Natural killer cell treated with Interleukin-12 subunit alpha and Interleukin-12 subunit beta and Interleukin-15 and Interleukin-18, amount 100 ng/mL, for 72 hours (primary cell): ENCODE measurements around the gene SERPINB12. TPM values are rescaled to one million over a fixed set of nuclear protein-coding genes. Genes with fewer than 3 reads are reported as not detected.

Source experiments
- ATAC-seq, 2 donors: fragments of 150-1000 bp; cut with Tn5 transposase in 1 of 2; sonication (Bioruptor Pico), chemical (Tn5 transposase) in 1 of 2; 2 replicates each; pipeline ENCODE4 v1.10.0; 2021
- DNase-seq: peaks from one replicate; pipeline ENCODE4 v3.0.0; 2022; ENCODE audit warnings: low spot score
- H3K27ac Mint-ChIP-seq, 2 donors: 1 replicate in 1 of 2; 2 replicates in 1 of 2; pipeline ENCODE4 v1.8.0; 2022; ENCODE audit warnings: mixed read lengths in 2 of 2, mild to moderate bottlenecking in 1 of 2, moderate library complexity in 1 of 2
- H3K27me3 Mint-ChIP-seq, 2 donors: 1 replicate in 1 of 2; 2 replicates in 1 of 2; pipeline ENCODE4 v1.8.0; 2022; ENCODE audit warnings: mixed read lengths in 2 of 2
- H3K36me3 Mint-ChIP-seq: one replicate; pipeline ENCODE4 v1.8.0; 2022; ENCODE audit warnings: mixed read lengths
- H3K4me1 Mint-ChIP-seq, 2 donors: 1 replicate in 1 of 2; 2 replicates in 1 of 2; pipeline ENCODE4 v1.8.0; 2022; ENCODE audit warnings: low read depth in 2 of 2, mixed read lengths in 2 of 2, mild to moderate bottlenecking in 1 of 2
- H3K4me3 Mint-ChIP-seq: one replicate; pipeline ENCODE4 v1.8.0; 2022; ENCODE audit warnings: mixed read lengths
- H3K9me3 Mint-ChIP-seq: 2 replicates; pipeline ENCODE4 v1.8.0; 2022; ENCODE audit warnings: mixed read lengths
- total RNA-seq, 2 donors: library from RNA; stranded (reverse); gene quantifications; one replicate each; pipeline ENCODE4 v1.2.3, GENCODE V29; 2022

Gene SERPINB12
- total RNA-seq, 2 donors from 2014 or later, result not detected

DNA sequence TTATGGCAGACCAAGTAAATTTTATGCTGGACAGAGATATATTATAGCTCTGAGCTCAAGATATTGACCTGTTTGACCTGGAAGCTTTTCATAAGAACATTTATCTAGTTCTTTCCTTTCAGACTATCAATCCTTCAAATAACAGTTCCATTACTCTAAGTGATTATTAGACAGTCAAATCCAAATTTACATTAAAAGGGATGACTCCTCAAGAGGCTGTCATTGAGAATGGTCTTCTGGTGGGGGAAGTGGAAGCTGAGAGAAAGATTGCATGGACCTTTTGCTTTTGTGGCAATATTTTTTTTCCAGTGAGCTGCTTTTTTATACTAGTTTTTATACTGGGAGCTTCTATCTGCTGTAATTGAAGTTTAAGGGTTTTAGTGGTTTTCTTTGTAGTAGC is 14.9 kb upstream of the SERPINB12 start:
- H3K4me3 Mint-ChIP-seq, result no peak overlapping the region
- no peaks in the 10 kb centered on the region for H3K4me1 Mint-ChIP-seq

GRCh38 chr18:63528863-63529492 is 13.2 kb upstream of the SERPINB12 start:
- H3K36me3 Mint-ChIP-seq, result no peaks in the 10 kb centered on the region
- no peaks in the 10 kb centered on the region for H3K4me1 Mint-ChIP-seq
- no peak for DNase-seq
- H3K27ac Mint-ChIP-seq, result no peak overlapping the region
- peaks cover 8 to 12% of the 10 kb centered on the region in 2 donors for H3K27me3 Mint-ChIP-seq
- ATAC-seq, result no peak
- H3K4me3 Mint-ChIP-seq, result no peak overlapping the region
- H3K9me3 Mint-ChIP-seq, result no peaks in the 10 kb centered on the region

More for the DNA sequence above, 14.9 kb upstream of the SERPINB12 start:
- peaks cover 13 to 20% of the 10 kb centered on the region in 2 donors for H3K27me3 Mint-ChIP-seq
- no peak for ATAC-seq
- no peaks in the 10 kb centered on the region for H3K9me3 Mint-ChIP-seq
- DNase-seq, result no peak
- no peak overlapping the region for H3K27ac Mint-ChIP-seq
- H3K36me3 Mint-ChIP-seq, result no peaks in the 10 kb centered on the region

DNA sequence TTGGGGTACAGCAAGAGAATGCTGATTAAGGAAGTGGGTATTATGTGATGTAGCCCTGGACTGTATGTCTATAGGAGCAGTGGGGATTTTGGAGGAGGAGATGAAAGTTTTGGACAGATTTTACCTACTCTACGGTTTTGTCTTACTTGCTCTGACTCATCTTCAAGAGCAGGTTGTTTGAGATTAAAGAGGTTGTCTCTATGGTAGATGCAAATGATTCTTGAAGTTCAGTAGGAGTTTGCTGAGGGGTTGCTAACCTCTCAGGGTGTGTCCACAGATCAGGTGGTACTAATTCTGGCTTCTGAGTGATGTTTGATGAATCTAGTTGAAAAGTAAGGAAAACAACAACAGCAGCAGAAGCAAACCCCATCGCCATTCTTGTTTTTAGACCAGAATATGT is 9.7 kb upstream of the SERPINB12 start:
- Mint-ChIP-seq H3K27me3 (peaks cover 6 to 12% of the 10 kb centered on the region in 2 donors), H3K4me1 (peaks cover 5 to 7% of the 10 kb centered on the region in 2 donors), H3K4me3 (no peak overlapping the region), H3K9me3 (no peaks in the 10 kb centered on the region), H3K27ac (peak overlapping the region in 1 of 2 donors; percentile 32), H3K36me3 (no peaks in the 10 kb centered on the region)
- DNase-seq, result no peak
- no peak for ATAC-seq

DNA sequence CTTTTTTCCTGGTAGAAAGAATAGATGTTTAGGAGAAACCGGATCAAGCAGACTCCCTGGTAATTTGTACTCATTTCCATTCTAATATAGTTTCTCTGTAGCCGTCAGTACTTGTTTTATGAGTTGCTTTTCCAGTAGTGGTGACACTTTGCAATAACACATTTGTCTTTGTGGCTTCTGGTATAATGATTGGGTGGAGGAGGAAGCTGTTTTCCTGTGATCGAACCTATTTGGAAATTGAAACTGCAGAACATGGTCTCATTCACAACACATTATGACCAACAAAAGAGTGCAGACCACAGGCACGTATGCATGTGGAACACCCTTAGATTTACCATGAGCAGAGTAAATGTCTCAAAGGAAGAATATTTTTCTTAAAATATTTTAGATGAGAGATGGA is 7.6 kb upstream of the SERPINB12 start:
- peak overlapping the region; percentile 35 to 57 for H3K27ac Mint-ChIP-seq
- H3K36me3 Mint-ChIP-seq, result no peaks in the 10 kb centered on the region
- ATAC-seq, result peak; percentile 83 to 88
- peak overlapping the region; percentile 32 for H3K4me3 Mint-ChIP-seq
- DNase-seq, result no peak
- H3K4me1 Mint-ChIP-seq, result peaks cover 5 to 7% of the 10 kb centered on the region in 2 donors
- peaks cover 4 to 5% of the 10 kb centered on the region in 2 donors for H3K27me3 Mint-ChIP-seq
- no peaks in the 10 kb centered on the region for H3K9me3 Mint-ChIP-seq

DNA sequence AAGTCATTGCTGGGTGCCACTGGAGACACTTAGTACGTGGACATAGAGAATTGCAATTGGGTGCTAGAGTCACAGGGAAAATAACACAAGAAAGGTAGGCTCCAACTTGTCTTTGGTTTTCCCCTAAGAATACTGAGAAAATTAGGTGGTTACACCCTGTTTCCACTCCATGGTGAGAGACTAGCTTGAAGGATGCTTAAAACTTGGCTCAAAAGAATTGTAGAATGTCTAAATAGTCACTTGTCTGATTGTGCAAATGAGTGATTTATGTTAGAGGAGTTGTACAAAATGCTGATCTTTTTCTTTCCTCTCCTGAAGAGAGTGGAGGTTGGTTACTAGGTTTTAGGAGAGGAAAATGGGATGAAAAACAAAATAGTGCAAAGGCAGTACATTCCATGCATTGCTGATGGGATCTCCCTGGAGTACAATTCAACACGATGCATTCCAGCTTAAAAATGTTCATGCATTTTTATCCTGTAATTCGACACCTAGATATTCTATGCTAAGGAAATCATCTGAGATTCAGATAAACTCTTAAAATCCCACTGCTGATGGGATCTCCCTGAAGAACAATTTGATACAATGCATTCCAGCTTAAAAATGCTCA is 2.2 kb upstream of the SERPINB12 start:
- H3K4me3 Mint-ChIP-seq, result no peak overlapping the region
- H3K27ac Mint-ChIP-seq, result no peak overlapping the region
- DNase-seq, result no peak
- H3K27me3 Mint-ChIP-seq, result peaks cover 15 to 20% of the 10 kb centered on the region in 2 donors
- ATAC-seq, result no peak
- H3K9me3 Mint-ChIP-seq, result no peaks in the 10 kb centered on the region
- no peaks in the 10 kb centered on the region for H3K36me3 Mint-ChIP-seq
- H3K4me1 Mint-ChIP-seq, result no peaks in the 10 kb centered on the region

DNA sequence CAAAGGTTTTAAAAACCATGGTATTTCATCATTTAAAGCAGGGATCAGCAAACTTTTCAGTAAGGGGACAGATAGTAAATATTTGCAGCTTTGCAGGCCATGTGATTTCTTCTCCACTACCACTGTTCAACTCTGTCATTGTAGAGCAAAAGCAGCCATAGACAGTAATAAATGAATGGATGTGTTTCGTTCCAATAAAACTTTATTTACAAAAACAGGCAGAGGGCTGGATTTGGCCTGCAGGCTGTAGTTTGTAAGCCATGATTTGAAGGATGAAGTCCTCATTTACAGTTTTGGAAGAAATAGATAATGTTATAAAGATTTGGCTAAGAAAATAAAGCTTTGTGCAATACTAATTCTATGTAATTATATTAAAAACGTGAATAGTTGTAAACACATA is 1.8 kb downstream of the SERPINB12 start:
- ATAC-seq (no peak), DNase-seq (no peak)
- Mint-ChIP-seq H3K36me3 (no peaks in the 10 kb centered on the region), H3K4me1 (no peaks in the 10 kb centered on the region), H3K27ac (no peak overlapping the region), H3K9me3 (no peaks in the 10 kb centered on the region), H3K27me3 (peaks cover 22 to 37% of the 10 kb centered on the region in 2 donors), H3K4me3 (no peak overlapping the region)

DNA sequence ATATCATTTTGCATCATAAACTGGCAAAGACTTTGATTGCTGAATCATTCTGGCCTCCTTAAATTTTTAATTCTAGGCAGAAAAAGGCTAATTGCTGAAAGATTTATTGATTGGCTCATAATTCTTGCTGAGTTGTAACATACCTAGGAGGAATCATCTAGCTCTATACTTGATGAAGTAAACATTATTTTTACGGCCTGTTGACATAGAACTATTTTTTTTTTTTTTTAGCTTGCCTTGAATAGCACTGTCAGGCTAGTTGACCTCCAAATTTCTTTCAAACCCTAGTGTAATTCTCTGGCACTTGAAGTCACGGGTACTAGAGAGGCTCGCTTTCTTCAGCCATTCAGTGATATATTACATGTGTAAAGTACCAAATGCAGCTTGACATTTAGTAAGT is 2.8 kb downstream of the SERPINB12 start:
- Mint-ChIP-seq H3K9me3 (no peaks in the 10 kb centered on the region), H3K27me3 (peaks cover 19 to 33% of the 10 kb centered on the region in 2 donors), H3K36me3 (no peaks in the 10 kb centered on the region), H3K27ac (no peak overlapping the region), H3K4me3 (no peak overlapping the region), H3K4me1 (no peaks in the 10 kb centered on the region)
- no peak for DNase-seq
- no peak for ATAC-seq

GRCh38 chr18:63550068-63550467 is 7.9 kb downstream of the SERPINB12 start:
- H3K4me1 Mint-ChIP-seq, result no peaks in the 10 kb centered on the region
- DNase-seq, result no peak
- H3K36me3 Mint-ChIP-seq, result no peaks in the 10 kb centered on the region
- H3K4me3 Mint-ChIP-seq, result no peak overlapping the region
- peaks cover 20 to 36% of the 10 kb centered on the region in 2 donors for H3K27me3 Mint-ChIP-seq
- ATAC-seq, result no peak
- no peak overlapping the region for H3K27ac Mint-ChIP-seq
- H3K9me3 Mint-ChIP-seq, result no peaks in the 10 kb centered on the region

DNA sequence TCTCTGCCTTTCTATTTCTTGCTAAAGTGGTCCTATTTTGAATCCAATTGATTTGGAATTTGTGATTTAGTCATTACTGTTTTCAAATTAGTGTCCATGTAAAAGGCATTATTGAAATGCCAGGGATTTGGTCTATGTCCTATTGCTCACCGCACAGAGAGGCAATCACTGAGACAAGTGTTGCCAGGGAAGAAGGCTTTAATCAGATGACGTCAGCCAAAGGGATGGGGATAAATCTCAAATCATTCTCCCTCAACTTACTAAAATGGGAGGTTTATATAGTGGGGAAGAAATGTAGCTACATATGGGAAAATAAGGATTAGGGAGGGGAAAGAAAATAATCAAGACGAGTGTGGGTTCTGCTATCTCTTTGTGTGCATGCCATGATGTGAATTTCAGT is 9.6 kb downstream of the SERPINB12 start:
- no peak for DNase-seq
- no peaks in the 10 kb centered on the region for H3K9me3 Mint-ChIP-seq
- H3K36me3 Mint-ChIP-seq, result no peaks in the 10 kb centered on the region
- no peaks in the 10 kb centered on the region for H3K4me1 Mint-ChIP-seq
- H3K27ac Mint-ChIP-seq, result no peak overlapping the region
- no peak overlapping the region for H3K4me3 Mint-ChIP-seq
- peaks cover 16 to 27% of the 10 kb centered on the region in 2 donors for H3K27me3 Mint-ChIP-seq
- ATAC-seq, result no peak

DNA sequence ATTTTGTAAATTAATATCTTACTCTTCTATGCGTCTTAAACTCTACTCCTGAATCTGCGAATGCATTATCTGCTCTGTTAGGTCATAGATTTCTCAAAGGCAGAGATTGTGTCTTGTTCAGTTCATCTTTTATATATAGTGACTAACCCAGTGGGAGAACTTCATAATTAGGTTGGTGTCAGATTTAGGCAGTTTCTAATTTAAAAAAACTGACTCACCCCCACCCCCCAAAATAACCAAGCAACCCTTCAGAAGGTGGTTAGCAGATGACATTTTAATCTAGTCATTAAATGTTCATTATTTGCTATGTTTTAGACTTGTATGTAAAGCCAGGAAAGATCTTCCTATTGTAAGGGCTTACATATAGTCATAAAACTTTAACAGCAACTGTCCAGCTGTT is 10.4 kb downstream of the SERPINB12 start:
- Mint-ChIP-seq H3K4me1 (no peaks in the 10 kb centered on the region), H3K27me3 (peaks cover 16 to 22% of the 10 kb centered on the region in 2 donors), H3K4me3 (no peak overlapping the region), H3K36me3 (no peaks in the 10 kb centered on the region), H3K9me3 (no peaks in the 10 kb centered on the region), H3K27ac (no peak overlapping the region)
- no peak for DNase-seq
- no peak for ATAC-seq

DNA sequence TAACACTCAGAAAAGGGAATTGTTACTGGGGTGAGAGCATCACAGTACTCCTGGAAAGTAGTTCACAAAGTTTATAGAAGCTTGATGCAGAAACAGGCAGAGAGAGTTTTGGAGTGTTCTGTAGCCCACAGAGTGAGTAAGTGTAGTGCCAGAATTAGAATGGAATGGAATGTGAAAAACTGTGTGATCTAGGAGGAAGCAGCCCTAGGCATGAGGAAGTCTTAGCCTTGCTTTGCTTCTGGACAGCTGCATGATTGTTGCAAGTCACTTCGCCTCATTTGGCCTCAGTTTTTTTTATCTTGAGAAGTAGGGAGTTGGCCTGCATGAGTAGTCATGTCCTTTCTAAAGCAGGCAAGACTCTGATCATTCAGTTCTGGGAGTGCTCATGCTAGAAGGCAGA is 10.9 kb downstream of the SERPINB12 start:
- Mint-ChIP-seq H3K36me3 (no peaks in the 10 kb centered on the region), H3K27me3 (peaks cover 15 to 17% of the 10 kb centered on the region in 2 donors), H3K9me3 (no peaks in the 10 kb centered on the region), H3K27ac (no peak overlapping the region), H3K4me1 (no peaks in the 10 kb centered on the region), H3K4me3 (no peak overlapping the region)
- DNase-seq, result no peak
- ATAC-seq, result no peak

- Mint-ChIP-seq H3K9me3 (no peaks in the 10 kb centered on the region), H3K27ac (no peak overlapping the region), H3K27me3 (peaks cover 4 to 16% of the 10 kb centered on the region in 2 donors), H3K4me3 (no peak overlapping the region), H3K4me1 (no peaks in the 10 kb centered on the region), H3K36me3 (no peaks in the 10 kb centered on the region)
- ATAC-seq, result no peak
- no peak for DNase-seq
Measured at GRCh38 chr18:63559567-63560491, 17.7 kb downstream of the SERPINB12 start.

DNA sequence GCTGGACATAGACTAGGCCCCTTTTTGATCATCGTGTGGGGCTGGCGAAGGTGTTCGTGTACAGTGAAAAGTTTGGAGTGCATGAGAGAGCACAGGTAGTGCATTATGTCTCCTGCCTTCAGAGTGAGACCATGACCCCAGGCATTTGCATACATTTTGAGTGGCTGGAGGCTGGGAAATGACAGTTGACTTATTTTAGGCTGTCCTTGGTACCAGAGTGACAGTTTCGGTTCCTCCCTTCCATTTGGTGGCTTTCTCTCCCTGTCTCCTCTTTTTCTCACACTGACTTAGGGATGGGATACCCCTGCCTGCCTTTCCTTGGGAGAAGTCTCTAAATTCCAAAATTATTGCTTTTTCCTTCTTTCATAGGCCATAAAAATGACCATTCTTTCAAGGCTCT is 20.1 kb downstream of the SERPINB12 start:
- Mint-ChIP-seq H3K4me3 (no peak overlapping the region), H3K27ac (no peak overlapping the region), H3K9me3 (no peaks in the 10 kb centered on the region), H3K27me3 (peaks cover 6 to 16% of the 10 kb centered on the region in 2 donors), H3K36me3 (no peaks in the 10 kb centered on the region), H3K4me1 (no peaks in the 10 kb centered on the region)
- no peak for ATAC-seq
- no peak for DNase-seq

DNA sequence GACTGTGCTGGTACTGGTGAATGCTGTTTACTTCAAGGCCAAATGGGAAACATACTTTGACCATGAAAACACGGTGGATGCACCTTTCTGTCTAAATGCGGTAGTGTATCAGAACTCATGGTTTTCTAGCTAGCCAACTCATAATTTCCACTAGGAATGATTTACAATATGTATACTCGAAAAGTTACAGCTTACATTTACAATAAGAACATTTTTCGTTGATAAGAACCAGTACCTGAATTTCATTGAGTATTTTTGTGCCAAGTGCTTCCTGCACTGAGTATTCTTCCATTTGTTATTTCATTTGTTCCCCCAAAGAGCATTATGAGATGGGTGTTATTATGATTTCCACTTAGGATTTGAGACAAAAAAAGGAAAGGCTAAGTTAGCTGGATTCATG is 21.9 kb downstream of the SERPINB12 start:
- no peak for ATAC-seq
- H3K4me1 Mint-ChIP-seq, result no peaks in the 10 kb centered on the region
- H3K27me3 Mint-ChIP-seq, result peaks cover 3 to 19% of the 10 kb centered on the region in 2 donors
- DNase-seq, result no peak
- H3K4me3 Mint-ChIP-seq, result no peak overlapping the region
- H3K27ac Mint-ChIP-seq, result no peak overlapping the region
- H3K36me3 Mint-ChIP-seq, result no peaks in the 10 kb centered on the region
- no peaks in the 10 kb centered on the region for H3K9me3 Mint-ChIP-seq
